Naive thymus-derived CD8-positive, alpha-beta T cell (primary cell): ENCODE results near the gene ESRRA. TPM values are rescaled to one million over a fixed set of nuclear protein-coding genes. Genes with fewer than 3 reads are reported as not detected.

Source experiments
- ATAC-seq, 2 donors: fragments of 150-1000 bp; cut with Tn5 transposase in 1 of 2; sonication (Bioruptor Pico), chemical (Tn5 transposase) in 1 of 2; 1 replicate in 1 of 2; 2 replicates in 1 of 2; pipeline ENCODE4 v1.10.0; 2021; ENCODE audit warnings: mild to moderate bottlenecking in 2 of 2, moderate library complexity in 2 of 2
- POLR2A ChIA-PET: fragments of 350-600 bp; sonication (Branson Sonifier 250); formaldehyde crosslinking; loops from one replicate; lab custom pipeline; 2021; ENCODE audit warnings: antibody characterized with exemption; lab: Charles Lee
- DNase-seq, 10 donors: peaks; one replicate each; pipeline versions ENCODE4 v3.0.0 to v3.0.0-alpha.2; 2020 to 2022
- H3K27ac Mint-ChIP-seq, 10 donors: one replicate each; pipeline ENCODE4 v1.8.0; 2020 to 2022; ENCODE audit warnings: mild to moderate bottlenecking in 10 of 10, mixed read lengths in 10 of 10, moderate library complexity in 4 of 10, inconsistent platforms in 1 of 10
- H3K27me3 Mint-ChIP-seq, 5 donors: one replicate each; pipeline ENCODE4 v1.8.0; 2021 to 2022; ENCODE audit warnings: mixed read lengths in 5 of 5
- H3K36me3 Mint-ChIP-seq, 3 donors: one replicate each; pipeline ENCODE4 v1.8.0; 2020 to 2022; ENCODE audit warnings: mixed read lengths in 3 of 3, mild to moderate bottlenecking in 2 of 3, inconsistent platforms in 1 of 3
- H3K4me1 Mint-ChIP-seq, 4 donors: one replicate each; pipeline ENCODE4 v1.8.0; 2021 to 2022; ENCODE audit warnings: mixed read lengths in 4 of 4
- H3K4me3 Mint-ChIP-seq, 10 donors: one replicate each; pipeline ENCODE4 v1.8.0; 2020 to 2022; ENCODE audit warnings: mild to moderate bottlenecking in 10 of 10, mixed read lengths in 10 of 10, moderate library complexity in 6 of 10, inconsistent platforms in 1 of 10
- H3K9me3 Mint-ChIP-seq, 9 donors: one replicate each; pipeline ENCODE4 v1.8.0; 2020 to 2022; ENCODE audit warnings: mixed read lengths in 9 of 9, mild to moderate bottlenecking in 3 of 9, inconsistent platforms in 1 of 9, moderate library complexity in 1 of 9
- polyA plus RNA-seq, 3 donors: library from polyadenylated mRNA; unstranded; fragments of 300-500 nt; fragmentation: Illumina TruSeq; gene quantifications; one replicate each; pipeline ENCODE4 v1.2.3, GENCODE V29; 2021
- total RNA-seq, 8 experiments: library from RNA in 2 of 8; stranded (reverse) in 2 of 8; gene quantifications; one replicate each; pipeline ENCODE4 v1.2.3 and lab custom pipeline; 2021 to 2026

The ESRRA gene
- total and polyA plus RNA-seq, 5 experiments from 2014 or later: 3.5 to 24.9 (median 9.1) TPM

- no peaks in the 10 kb centered on the region for H3K9me3 Mint-ChIP-seq
- DNase-seq: no peak
- no peak for ATAC-seq
- H3K27ac Mint-ChIP-seq: peak overlapping the region in 1 of 10 donors; percentile 21
- no peaks in the 10 kb centered on the region for H3K27me3 Mint-ChIP-seq
- peaks cover 0 to 9% (median 1%) of the 10 kb centered on the region in 3 donors for H3K36me3 Mint-ChIP-seq
- POLR2A ChIA-PET: interaction anchor here (0.9 to 2.7 kb wide), 4 partner anchors 10 to 34 kb away, joined by 3 to 11 read pairs (median 4); partner anchors contain the start of genes CCDC88B and PRDX5
- H3K4me3 Mint-ChIP-seq: no peak overlapping the region
- peaks cover under 1 to 15% (median 8%) of the 10 kb centered on the region in 4 donors for H3K4me1 Mint-ChIP-seq
These were observed 47.0 kb downstream of the ESRRA start for GRCh38 chr11:64352099-64352994.

GRCh38 chr11:64352995-64353714, 47.8 kb downstream of the ESRRA start:
- DNase-seq: no peak
- Mint-ChIP-seq H3K9me3 (no peaks in the 10 kb centered on the region), H3K27ac (no peak overlapping the region), H3K4me3 (no peak overlapping the region), H3K4me1 (peaks cover 2 to 21% (median 14%) of the 10 kb centered on the region in 4 donors), H3K36me3 (peaks cover 0 to 10% (median 1%) of the 10 kb centered on the region in 3 donors), H3K27me3 (no peaks in the 10 kb centered on the region)
- no peak for ATAC-seq
- POLR2A ChIA-PET: interaction anchor here (0.6 to 2.7 kb wide), 5 partner anchors 11 to 35 kb away, joined by 3 to 11 read pairs (median 5); partner anchors contain the start of genes CCDC88B and PRDX5

- Mint-ChIP-seq H3K4me1 (peaks cover 2 to 22% (median 17%) of the 10 kb centered on the region in 4 donors), H3K27me3 (no peaks in the 10 kb centered on the region), H3K4me3 (no peak overlapping the region), H3K27ac (no peak overlapping the region), H3K36me3 (peaks cover 0 to 8% (median 0%) of the 10 kb centered on the region in 3 donors), H3K9me3 (no peaks in the 10 kb centered on the region)
- no peak for DNase-seq
- no peak for ATAC-seq
- POLR2A ChIA-PET: interaction anchor here (0.6 to 2.7 kb wide), 5 partner anchors 14 to 672 kb away, joined by 3 to 11 read pairs (median 5); partner anchors contain the start of genes CCDC88B and PRDX5
These were observed 48.6 kb downstream of the ESRRA start for GRCh38 chr11:64353715-64354506.

GRCh38 chr11:64355078-64355940, 50.0 kb downstream of the ESRRA start:
- peaks cover 0 to 7% (median 0%) of the 10 kb centered on the region in 3 donors for H3K36me3 Mint-ChIP-seq
- H3K27me3 Mint-ChIP-seq: no peaks in the 10 kb centered on the region
- DNase-seq (peak in 9 of 10 donors; percentile 29 to 78 (median 46)), ATAC-seq (peak; percentile 41 to 59)
- H3K9me3 Mint-ChIP-seq: no peaks in the 10 kb centered on the region
- H3K27ac Mint-ChIP-seq: peak overlapping the region in 1 of 10 donors; percentile 65
- H3K4me1 Mint-ChIP-seq: peaks cover 9 to 33% (median 26%) of the 10 kb centered on the region in 4 donors
- POLR2A ChIA-PET: interaction anchor here (0.6 to 1.8 kb wide), 5 partner anchors 15 to 51 kb away, joined by 3 to 14 read pairs (median 4); partner anchors contain the start of genes CCDC88B, PRDX5 and TRMT112
- H3K4me3 Mint-ChIP-seq: no peak overlapping the region

- peak overlapping the region in 3 of 10 donors; percentile 41 to 74 (median 47) for H3K27ac Mint-ChIP-seq
- H3K9me3 Mint-ChIP-seq: no peaks in the 10 kb centered on the region
- peak overlapping the region in 8 of 10 donors; percentile 37 to 76 (median 55) for H3K4me3 Mint-ChIP-seq
- POLR2A ChIA-PET: interaction anchor here (0.5 to 4.7 kb wide), 3 partner anchors 11 to 707 kb away, joined by 3 to 27 read pairs (median 3); partner anchors contain the start of gene CCDC88B
- no peaks in the 10 kb centered on the region for H3K27me3 Mint-ChIP-seq
- DNase-seq (peak in 1 of 10 donors; percentile 53), ATAC-seq (no peak)
- H3K36me3 Mint-ChIP-seq: peaks cover 0 to 9% (median 0%) of the 10 kb centered on the region in 3 donors
- peaks cover 11 to 39% (median 32%) of the 10 kb centered on the region in 4 donors for H3K4me1 Mint-ChIP-seq
These were observed 51.4 kb downstream of the ESRRA start for GRCh38 chr11:64356498-64357411.

- no peak for ATAC-seq
- H3K27me3 Mint-ChIP-seq: no peaks in the 10 kb centered on the region
- DNase-seq: no peak
- H3K4me1 Mint-ChIP-seq: peaks cover 11 to 39% (median 32%) of the 10 kb centered on the region in 4 donors
- POLR2A ChIA-PET: interaction anchor here (0.5 to 4.7 kb wide), 4 partner anchors 11 to 708 kb away, joined by 3 to 27 read pairs (median 14); partner anchors contain the start of genes CCDC88B, PRDX5 and TRMT112
- H3K4me3 Mint-ChIP-seq: peak overlapping the region in 1 of 10 donors; percentile 92
- H3K9me3 Mint-ChIP-seq: no peaks in the 10 kb centered on the region
- no peak overlapping the region for H3K27ac Mint-ChIP-seq
- H3K36me3 Mint-ChIP-seq: peaks cover 0 to 14% (median 0%) of the 10 kb centered on the region in 3 donors
These were observed 52.1 kb downstream of the ESRRA start for GRCh38 chr11:64357446-64357845.

GRCh38 chr11:64357904-64358535, 52.7 kb downstream of the ESRRA start:
- POLR2A ChIA-PET: interaction anchor here (4.5 to 4.7 kb wide), 2 partner anchors 16 to 40 kb away, joined by 25 to 27 read pairs; partner anchors contain the start of genes CCDC88B, PRDX5 and TRMT112
- H3K36me3 Mint-ChIP-seq: peaks cover 0 to 17% (median 0%) of the 10 kb centered on the region in 3 donors
- peaks cover 11 to 39% (median 32%) of the 10 kb centered on the region in 4 donors for H3K4me1 Mint-ChIP-seq
- no peaks in the 10 kb centered on the region for H3K9me3 Mint-ChIP-seq
- peak overlapping the region in 3 of 10 donors; percentile 25 to 60 (median 51) for H3K27ac Mint-ChIP-seq
- H3K27me3 Mint-ChIP-seq: no peaks in the 10 kb centered on the region
- ATAC-seq: no peak
- H3K4me3 Mint-ChIP-seq: peak overlapping the region; percentile 22 to 92 (median 51)
- peak in 1 of 10 donors; percentile 40 for DNase-seq

GRCh38 chr11:64358536-64358906, 53.2 kb downstream of the ESRRA start:
- Mint-ChIP-seq H3K27me3 (no peaks in the 10 kb centered on the region), H3K9me3 (no peaks in the 10 kb centered on the region), H3K4me1 (peaks cover 11 to 39% (median 32%) of the 10 kb centered on the region in 4 donors), H3K27ac (no peak overlapping the region), H3K36me3 (peaks cover 0 to 22% (median 0%) of the 10 kb centered on the region in 3 donors), H3K4me3 (peak overlapping the region in 9 of 10 donors; percentile 22 to 92 (median 45))
- ATAC-seq (no peak), DNase-seq (peak in 1 of 10 donors; percentile 21)
- POLR2A ChIA-PET: interaction anchor here (4.5 to 4.7 kb wide), 2 partner anchors 17 to 41 kb away, joined by 25 to 27 read pairs; partner anchors contain the start of genes CCDC88B, PRDX5 and TRMT112

- POLR2A ChIA-PET: interaction anchor here (1.2 to 4.7 kb wide), 3 partner anchors 18 to 54 kb away, joined by 4 to 27 read pairs (median 25); partner anchors contain the start of genes CCDC88B, ESRRA, PRDX5 and TRMT112
- Mint-ChIP-seq H3K36me3 (peaks cover 0 to 26% (median under 1%) of the 10 kb centered on the region in 3 donors), H3K27ac (peak within 1 kb of the TSS; percentile 41 to 89 (median 80)), H3K9me3 (no peaks in the 10 kb centered on the region), H3K4me3 (peak within 1 kb of the TSS; percentile 86 to 95 (median 92)), H3K4me1 (peaks cover 11 to 39% (median 32%) of the 10 kb centered on the region in 4 donors), H3K27me3 (no peaks in the 10 kb centered on the region)
- ATAC-seq (peak; percentile 68 to 83), DNase-seq (peak in 5 of 10 donors; percentile 35 to 42 (median 38))
These were observed 53.8 kb downstream of the ESRRA start, which contains the start of gene RPS6KA4 for GRCh38 chr11:64358907-64359711. RPS6KA4 (plus strand) TSS chr11:64359162; CDS start chr11:64359236, 74 bp downstream.
